Neural cell (in vitro differentiated cells): ENCODE measurements around the gene REEP5. TPM values are rescaled to one million over a fixed set of nuclear protein-coding genes. Genes with fewer than 3 reads are reported as not detected.

Experiments
- H2AFZ ChIP-seq: fragments of 200-600, 300-800 bp; sonication (generic), shearing (Covaris generic); 2 replicates; pipeline ENCODE4 v1.6.0; 2014; ENCODE audit warnings: low read depth, mild to moderate bottlenecking, antibody characterized with exemption, low read length, moderate library complexity
- H3F3A ChIP-seq: fragments of 200-600 bp; shearing (Covaris generic); 2 replicates; pipeline ENCODE4 v1.6.1; 2016; ENCODE audit warnings: mild to moderate bottlenecking, moderate library complexity, mixed read lengths, antibody characterized with exemption, low read length; ENCODE audit not compliant: insufficient read depth, poor library complexity, severe bottlenecking
- H3K27ac ChIP-seq: fragments of 200-600, 300-800 bp; sonication (generic), shearing (Covaris generic); 2 replicates; pipeline ENCODE4 v1.5.1; 2014; ENCODE audit warnings: mild to moderate bottlenecking, low read length, moderate library complexity
- H3K27me3 ChIP-seq: fragments of 300-800, 200-600 bp; sonication (generic), shearing (Covaris generic); 2 replicates; pipeline ENCODE4 v1.6.0; 2014; ENCODE audit warnings: mild to moderate bottlenecking, low read depth, low read length, moderate library complexity; ENCODE audit not compliant: insufficient read depth
- H3K36me3 ChIP-seq: fragments of 300-800, 200-600 bp; sonication (generic), shearing (Covaris generic); 2 replicates; pipeline ENCODE4 v1.5.1; 2014; ENCODE audit warnings: mild to moderate bottlenecking, antibody characterized with exemption, low read length, moderate library complexity; ENCODE audit not compliant: insufficient read depth
- H3K4me2 ChIP-seq: fragments of 300-800, 200-600 bp; sonication (generic), shearing (Covaris generic); 2 replicates; pipeline ENCODE4 v1.6.0; 2014; ENCODE audit warnings: mild to moderate bottlenecking, low read length
- H3K4me3 ChIP-seq: fragments of 300-800, 200-600 bp; sonication (generic), shearing (Covaris generic); 2 replicates; pipeline ENCODE4 v1.5.1; 2014; ENCODE audit warnings: mild to moderate bottlenecking, low read length, moderate library complexity
- H3K79me2 ChIP-seq: fragments of 200-600 bp; shearing (Covaris generic); replicated peaks from 2 replicates; pipeline ENCODE4 v1.6.0; 2014; ENCODE audit warnings: mild to moderate bottlenecking, low read length, moderate library complexity; ENCODE audit not compliant: insufficient read depth
- H3K9ac ChIP-seq: fragments of 300-800, 200-600 bp; sonication (generic), shearing (Covaris generic); 2 replicates; pipeline ENCODE4 v1.6.1; 2016; ENCODE audit warnings: mild to moderate bottlenecking, low read length, mixed read lengths
- H3K9me2 ChIP-seq: fragments of 200-600 bp; shearing (Covaris generic); 2 replicates; pipeline ENCODE4 v1.6.1; 2016; ENCODE audit warnings: mild to moderate bottlenecking, low read length, mixed read lengths; ENCODE audit not compliant: insufficient read depth
- H3K9me3 ChIP-seq: fragments of 200-600, 300-800 bp; sonication (generic), shearing (Covaris generic); 2 replicates; pipeline ENCODE4 v1.6.1; 2016; ENCODE audit warnings: mild to moderate bottlenecking, mixed run types, low read length, moderate library complexity, mixed read lengths
- H4K20me1 ChIP-seq: fragments of 200-600 bp; shearing (Covaris generic); 2 replicates; pipeline ENCODE4 v1.6.1; 2016; ENCODE audit warnings: mild to moderate bottlenecking, mixed run types; ENCODE audit not compliant: insufficient read depth
- EP300 ChIP-seq: fragments of 450-650 bp; conservative IDR thresholded peaks from 2 replicates; pipeline ENCODE4 v1.6.1; 2014; ENCODE audit warnings: antibody characterized with exemption, mild to moderate bottlenecking, moderate library complexity; ENCODE audit not compliant: poor library complexity, severe bottlenecking
- EZH2 ChIP-seq: fragments of 200-600, 300-800 bp; shearing (Covaris generic), sonication (generic); IDR thresholded peaks from 2 replicates; pipeline ENCODE4 v1.6.1; 2014; ENCODE audit warnings: antibody characterized with exemption, low read length, borderline replicate concordance, mild to moderate bottlenecking; ENCODE audit not compliant: insufficient read depth, poor library complexity, severe bottlenecking
- MXI1 ChIP-seq: fragments of 450-650 bp; conservative IDR thresholded peaks from 2 replicates; pipeline ENCODE4 v1.6.1; 2014; ENCODE audit warnings: antibody characterized with exemption, mild to moderate bottlenecking; ENCODE audit not compliant: poor library complexity, severe bottlenecking
- POLR2AphosphoS5 ChIP-seq: IDR thresholded peaks from 2 replicates; pipeline ENCODE4 v1.6.1; 2012
- RAD21 ChIP-seq: fragments of 450-650 bp; conservative IDR thresholded peaks from 2 replicates; pipeline ENCODE4 v1.6.1; 2014; ENCODE audit warnings: antibody characterized with exemption, mild to moderate bottlenecking, moderate library complexity
- SMC3 ChIP-seq: fragments of 450-650 bp; conservative IDR thresholded peaks from 2 replicates; pipeline ENCODE4 v1.6.1; 2014; ENCODE audit warnings: antibody characterized with exemption, mild to moderate bottlenecking, moderate library complexity; ENCODE audit not compliant: poor library complexity
- TAF1 ChIP-seq: IDR thresholded peaks from 2 replicates; pipeline ENCODE4 v1.6.1; 2012; ENCODE audit warnings: low read depth
- polyA plus RNA-seq: library from polyadenylated mRNA; depleted of rRNA; stranded (reverse); fragments of >200 nt; gene quantifications from 2 replicates; pipeline ENCODE4 v1.2.3, GENCODE V29; 2014
- TF ChIP-seq, protein P1 (sequence below): fragments of 450-650 bp; IDR thresholded peaks from 2 replicates; pipeline ENCODE4 v1.5.1; 2014; ENCODE audit warnings: antibody characterized with exemption, mild to moderate bottlenecking, moderate library complexity; ENCODE audit not compliant: poor library complexity, severe bottlenecking
- TF ChIP-seq, protein P2 (sequence below): IDR thresholded peaks from 2 replicates; pipeline ENCODE4 v1.6.1; 2012; ENCODE audit warnings: borderline replicate concordance

REEP5 gene
- polyA plus RNA-seq, 1 donor from 2014 or later: 51.6 TPM

DNA sequence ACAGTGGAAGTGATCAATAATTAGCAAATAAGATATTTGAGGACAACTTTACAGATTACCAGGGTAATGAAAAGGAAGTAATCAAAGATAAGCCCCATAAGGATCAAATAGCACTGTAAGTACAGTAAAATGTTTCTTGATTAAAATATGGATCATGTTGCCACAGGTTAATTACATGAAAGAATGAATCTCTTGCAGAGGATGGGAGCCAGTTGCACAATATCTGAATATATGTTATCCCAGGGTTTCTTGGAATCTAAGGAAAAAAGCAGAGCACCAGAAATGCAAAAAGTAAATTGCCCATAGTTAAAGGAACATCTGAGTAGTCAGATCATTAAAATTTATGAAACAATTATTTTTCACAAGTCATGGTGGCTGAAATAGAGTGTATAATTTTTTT is 74.7 kb downstream of the REEP5 start:
- H3K9me3 ChIP-seq: no peaks in the 10 kb centered on the region
- H2AFZ ChIP-seq: no peak overlapping the region
- no peaks in the 10 kb centered on the region for H4K20me1 ChIP-seq
- no peak overlapping the region for H3K4me2 ChIP-seq
- H3K4me3 ChIP-seq: no peak overlapping the region
- no peaks in the 10 kb centered on the region for H3K79me2 ChIP-seq
- H3K9ac ChIP-seq: no peak overlapping the region
- peaks cover 3% of the 10 kb centered on the region for H3F3A ChIP-seq
- no peak for TF ChIP-seq EP300
- H3K9me2 ChIP-seq: no peaks in the 10 kb centered on the region
- H3K27ac ChIP-seq: no peak overlapping the region
- peaks cover 9% of the 10 kb centered on the region for H3K36me3 ChIP-seq
- H3K27me3 ChIP-seq: no peaks in the 10 kb centered on the region

DNA sequence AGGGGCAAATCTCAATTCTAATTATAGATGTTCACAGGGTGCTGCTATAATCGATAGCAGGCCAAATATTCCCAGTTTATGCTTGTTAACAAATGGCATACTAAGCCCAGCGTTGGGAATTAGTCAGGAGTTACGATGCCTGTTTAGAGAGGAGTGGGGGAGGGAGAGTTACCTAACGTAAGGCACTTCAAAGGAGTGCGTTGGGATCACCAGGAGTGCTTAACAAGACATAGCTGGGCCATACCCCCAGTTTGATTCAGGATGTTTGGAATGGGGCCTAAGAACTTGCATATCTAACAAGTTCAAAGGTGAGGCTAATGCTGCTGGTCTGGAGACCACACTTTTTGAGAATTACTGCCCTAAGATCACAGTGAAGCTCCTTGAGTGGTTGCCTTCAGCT is 75.5 kb downstream of the REEP5 start:
- TF ChIP-seq RAD21 (no peak), EP300 (no peak), POLR2AphosphoS5 (no peak), EZH2 (no peak), SMC3 (no peak), MXI1 (no peak), TAF1 (no peak)
- TF ChIP-seq, protein P1, sequence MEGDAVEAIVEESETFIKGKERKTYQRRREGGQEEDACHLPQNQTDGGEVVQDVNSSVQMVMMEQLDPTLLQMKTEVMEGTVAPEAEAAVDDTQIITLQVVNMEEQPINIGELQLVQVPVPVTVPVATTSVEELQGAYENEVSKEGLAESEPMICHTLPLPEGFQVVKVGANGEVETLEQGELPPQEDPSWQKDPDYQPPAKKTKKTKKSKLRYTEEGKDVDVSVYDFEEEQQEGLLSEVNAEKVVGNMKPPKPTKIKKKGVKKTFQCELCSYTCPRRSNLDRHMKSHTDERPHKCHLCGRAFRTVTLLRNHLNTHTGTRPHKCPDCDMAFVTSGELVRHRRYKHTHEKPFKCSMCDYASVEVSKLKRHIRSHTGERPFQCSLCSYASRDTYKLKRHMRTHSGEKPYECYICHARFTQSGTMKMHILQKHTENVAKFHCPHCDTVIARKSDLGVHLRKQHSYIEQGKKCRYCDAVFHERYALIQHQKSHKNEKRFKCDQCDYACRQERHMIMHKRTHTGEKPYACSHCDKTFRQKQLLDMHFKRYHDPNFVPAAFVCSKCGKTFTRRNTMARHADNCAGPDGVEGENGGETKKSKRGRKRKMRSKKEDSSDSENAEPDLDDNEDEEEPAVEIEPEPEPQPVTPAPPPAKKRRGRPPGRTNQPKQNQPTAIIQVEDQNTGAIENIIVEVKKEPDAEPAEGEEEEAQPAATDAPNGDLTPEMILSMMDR: no peak
- TF ChIP-seq, protein P2, sequence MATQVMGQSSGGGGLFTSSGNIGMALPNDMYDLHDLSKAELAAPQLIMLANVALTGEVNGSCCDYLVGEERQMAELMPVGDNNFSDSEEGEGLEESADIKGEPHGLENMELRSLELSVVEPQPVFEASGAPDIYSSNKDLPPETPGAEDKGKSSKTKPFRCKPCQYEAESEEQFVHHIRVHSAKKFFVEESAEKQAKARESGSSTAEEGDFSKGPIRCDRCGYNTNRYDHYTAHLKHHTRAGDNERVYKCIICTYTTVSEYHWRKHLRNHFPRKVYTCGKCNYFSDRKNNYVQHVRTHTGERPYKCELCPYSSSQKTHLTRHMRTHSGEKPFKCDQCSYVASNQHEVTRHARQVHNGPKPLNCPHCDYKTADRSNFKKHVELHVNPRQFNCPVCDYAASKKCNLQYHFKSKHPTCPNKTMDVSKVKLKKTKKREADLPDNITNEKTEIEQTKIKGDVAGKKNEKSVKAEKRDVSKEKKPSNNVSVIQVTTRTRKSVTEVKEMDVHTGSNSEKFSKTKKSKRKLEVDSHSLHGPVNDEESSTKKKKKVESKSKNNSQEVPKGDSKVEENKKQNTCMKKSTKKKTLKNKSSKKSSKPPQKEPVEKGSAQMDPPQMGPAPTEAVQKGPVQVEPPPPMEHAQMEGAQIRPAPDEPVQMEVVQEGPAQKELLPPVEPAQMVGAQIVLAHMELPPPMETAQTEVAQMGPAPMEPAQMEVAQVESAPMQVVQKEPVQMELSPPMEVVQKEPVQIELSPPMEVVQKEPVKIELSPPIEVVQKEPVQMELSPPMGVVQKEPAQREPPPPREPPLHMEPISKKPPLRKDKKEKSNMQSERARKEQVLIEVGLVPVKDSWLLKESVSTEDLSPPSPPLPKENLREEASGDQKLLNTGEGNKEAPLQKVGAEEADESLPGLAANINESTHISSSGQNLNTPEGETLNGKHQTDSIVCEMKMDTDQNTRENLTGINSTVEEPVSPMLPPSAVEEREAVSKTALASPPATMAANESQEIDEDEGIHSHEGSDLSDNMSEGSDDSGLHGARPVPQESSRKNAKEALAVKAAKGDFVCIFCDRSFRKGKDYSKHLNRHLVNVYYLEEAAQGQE: no peak
- Histone ChIP-seq H3K4me3 (no peak overlapping the region), H3K4me2 (no peak overlapping the region), H3K9ac (no peak overlapping the region), H3K27me3 (no peaks in the 10 kb centered on the region), H3K79me2 (no peaks in the 10 kb centered on the region), H4K20me1 (no peaks in the 10 kb centered on the region), H3F3A (peaks cover 3% of the 10 kb centered on the region), H3K27ac (no peak overlapping the region), H3K36me3 (peaks cover 16% of the 10 kb centered on the region), H3K9me3 (no peaks in the 10 kb centered on the region), H3K9me2 (no peaks in the 10 kb centered on the region), H2AFZ (no peak overlapping the region)

DNA sequence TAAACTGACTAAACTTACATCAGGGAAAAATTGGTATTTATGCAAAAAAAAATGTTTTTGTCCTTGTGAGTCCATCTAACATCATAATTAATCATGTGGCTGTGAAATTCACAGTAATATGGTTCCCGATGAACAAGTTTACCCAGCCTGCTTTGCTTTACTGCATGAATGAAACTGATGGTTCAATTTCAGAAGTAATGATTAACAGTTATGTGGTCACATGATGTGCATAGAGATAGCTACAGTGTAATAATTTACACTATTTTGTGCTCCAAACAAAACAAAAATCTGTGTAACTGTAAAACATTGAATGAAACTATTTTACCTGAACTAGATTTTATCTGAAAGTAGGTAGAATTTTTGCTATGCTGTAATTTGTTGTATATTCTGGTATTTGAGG is 77.5 kb downstream of the REEP5 start:
- H3K79me2 ChIP-seq: no peaks in the 10 kb centered on the region
- no peaks in the 10 kb centered on the region for H4K20me1 ChIP-seq
- H3K4me3 ChIP-seq: no peak overlapping the region
- H3K9me2 ChIP-seq: no peaks in the 10 kb centered on the region
- H3K9me3 ChIP-seq: no peaks in the 10 kb centered on the region
- no peak for TF ChIP-seq MXI1
- TF ChIP-seq RAD21: no peak
- no peak for TF ChIP-seq SMC3
- TF ChIP-seq, protein P1: no peak
- no peak for TF ChIP-seq POLR2AphosphoS5
- TF ChIP-seq TAF1: no peak
- TF ChIP-seq EZH2: no peak
- no peak for TF ChIP-seq EP300
- TF ChIP-seq, protein P2: no peak
- H3K9ac ChIP-seq: no peak overlapping the region
- no peak overlapping the region for H2AFZ ChIP-seq
- peaks cover 3% of the 10 kb centered on the region for H3F3A ChIP-seq
- H3K27me3 ChIP-seq: no peaks in the 10 kb centered on the region
- H3K27ac ChIP-seq: no peak overlapping the region
- no peak overlapping the region for H3K4me2 ChIP-seq
- H3K36me3 ChIP-seq: peaks cover 21% of the 10 kb centered on the region
